Measurements from ENCODE around the gene CEMIP2.

GRCh38 chr9:71748280-71748743 is 20.0 kb downstream of the CEMIP2 start:
- no peak for TF ChIP-seq EZH2 (IDR thresholded peaks at IDR 0.05; ENCODE audit: borderline replicate concordance, low read length)
- TF ChIP-seq, protein P1, sequence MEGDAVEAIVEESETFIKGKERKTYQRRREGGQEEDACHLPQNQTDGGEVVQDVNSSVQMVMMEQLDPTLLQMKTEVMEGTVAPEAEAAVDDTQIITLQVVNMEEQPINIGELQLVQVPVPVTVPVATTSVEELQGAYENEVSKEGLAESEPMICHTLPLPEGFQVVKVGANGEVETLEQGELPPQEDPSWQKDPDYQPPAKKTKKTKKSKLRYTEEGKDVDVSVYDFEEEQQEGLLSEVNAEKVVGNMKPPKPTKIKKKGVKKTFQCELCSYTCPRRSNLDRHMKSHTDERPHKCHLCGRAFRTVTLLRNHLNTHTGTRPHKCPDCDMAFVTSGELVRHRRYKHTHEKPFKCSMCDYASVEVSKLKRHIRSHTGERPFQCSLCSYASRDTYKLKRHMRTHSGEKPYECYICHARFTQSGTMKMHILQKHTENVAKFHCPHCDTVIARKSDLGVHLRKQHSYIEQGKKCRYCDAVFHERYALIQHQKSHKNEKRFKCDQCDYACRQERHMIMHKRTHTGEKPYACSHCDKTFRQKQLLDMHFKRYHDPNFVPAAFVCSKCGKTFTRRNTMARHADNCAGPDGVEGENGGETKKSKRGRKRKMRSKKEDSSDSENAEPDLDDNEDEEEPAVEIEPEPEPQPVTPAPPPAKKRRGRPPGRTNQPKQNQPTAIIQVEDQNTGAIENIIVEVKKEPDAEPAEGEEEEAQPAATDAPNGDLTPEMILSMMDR (conservative IDR thresholded peaks at IDR 0.05 in 1 of 2, IDR thresholded peaks at IDR 0.05 in 1 of 2; ENCODE audit: extremely low read depth in 1 of 2, insufficient read depth in 1 of 2, low read depth in 1 of 2, low read length in 2 of 2) = no peak

All from mammary epithelial cell (primary cell).